Measurements from ENCODE around the gene COL20A1.

Gene COL20A1

DNA sequence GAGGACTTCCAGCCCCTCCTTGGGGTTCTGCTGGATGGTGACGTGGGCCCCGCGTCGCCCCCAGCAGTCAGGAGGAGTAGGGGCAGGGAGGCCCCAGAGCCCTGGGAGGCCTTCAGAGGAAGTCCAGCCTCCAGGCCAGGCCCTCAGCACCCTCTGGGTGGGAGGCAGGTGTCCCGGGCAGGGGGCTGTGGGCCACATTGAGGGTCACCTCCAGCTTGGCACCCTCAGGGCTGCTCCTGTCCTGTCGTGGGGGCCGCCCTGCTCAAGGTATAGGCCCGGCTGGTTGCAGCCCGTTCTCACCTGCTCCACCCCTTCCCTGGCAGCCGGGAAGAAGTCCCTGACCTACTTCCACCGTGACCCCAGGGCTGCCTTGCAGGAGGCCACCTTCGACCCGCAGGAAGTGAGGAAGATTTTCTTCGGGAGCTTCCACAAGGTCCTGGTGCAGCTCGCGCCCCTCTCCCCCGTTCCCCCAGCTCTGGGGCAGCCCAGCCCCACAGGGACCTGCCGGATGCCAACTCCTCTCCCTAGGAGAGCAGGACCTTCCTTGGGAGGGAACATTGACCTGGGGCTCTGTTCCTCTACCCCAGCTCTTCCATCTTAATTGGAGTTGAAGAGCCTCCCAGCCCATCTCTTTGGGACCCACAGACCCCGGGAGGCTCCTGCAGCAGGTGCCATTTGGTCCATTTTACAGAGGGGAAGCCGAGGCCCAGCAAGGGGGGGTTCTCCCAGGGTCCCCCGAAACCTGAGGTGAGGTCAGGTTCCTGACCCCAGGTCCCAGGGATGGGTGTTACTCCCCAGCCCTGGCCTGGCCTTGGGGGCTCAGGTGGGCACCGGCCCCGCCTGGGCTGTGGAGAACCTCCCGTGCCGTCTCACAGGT lies 26.4 kb downstream of the COL20A1 start:
- no peak for DNase-seq (ENCODE audit: low read depth in 2 of 2)

- DNase-seq (ENCODE audit: low read depth in 2 of 2) = no peak
Measured at GRCh38 chr20:63320041-63320511, 27.1 kb downstream of the COL20A1 start.

GRCh38 chr20:63320616-63321147 lies 27.7 kb downstream of the COL20A1 start:
- DNase-seq (ENCODE audit: low read depth in 2 of 2) = no peak

GRCh38 chr20:63321148-63321831 lies 28.3 kb downstream of the COL20A1 start:
- DNase-seq (ENCODE audit: low read depth in 2 of 2) = no peak

GRCh38 chr20:63322146-63322932 lies 29.4 kb downstream of the COL20A1 start:
- no peak for DNase-seq (ENCODE audit: low read depth in 2 of 2)

- no peak for DNase-seq (ENCODE audit: low read depth in 2 of 2)
Measured at GRCh38 chr20:63322933-63323273, 29.9 kb downstream of the COL20A1 start.

DNA sequence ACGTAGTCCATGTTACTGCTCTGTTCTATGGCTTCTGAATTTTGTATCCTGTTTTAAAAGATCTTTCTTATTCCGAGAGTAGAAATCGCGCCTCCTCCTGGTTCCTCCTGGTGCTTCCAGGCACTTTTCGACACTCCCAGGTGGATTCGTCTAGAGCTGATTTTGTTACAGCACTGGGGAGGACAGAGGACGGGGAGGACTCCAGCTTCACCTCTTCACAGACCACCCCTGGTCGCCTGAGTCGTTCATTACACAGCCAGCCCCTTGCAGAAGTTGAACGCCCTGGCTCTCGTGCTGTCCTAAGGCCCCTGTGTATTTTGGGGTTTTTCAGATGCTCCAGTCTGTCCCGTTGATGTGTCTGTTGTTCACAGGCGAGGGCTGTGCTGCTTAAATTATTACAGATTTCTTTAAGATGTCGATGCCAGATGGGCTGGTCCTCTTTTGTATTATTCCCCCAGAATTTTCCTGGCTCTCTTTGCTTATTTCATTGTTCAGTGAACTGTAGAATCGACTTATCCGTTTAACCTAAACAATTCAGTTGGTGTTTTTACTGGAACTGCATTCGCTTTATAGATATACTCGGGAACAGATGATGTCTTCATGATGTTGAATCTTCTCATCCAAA lies 30.5 kb downstream of the COL20A1 start:
- no peak for DNase-seq (ENCODE audit: low read depth in 2 of 2)

DNA sequence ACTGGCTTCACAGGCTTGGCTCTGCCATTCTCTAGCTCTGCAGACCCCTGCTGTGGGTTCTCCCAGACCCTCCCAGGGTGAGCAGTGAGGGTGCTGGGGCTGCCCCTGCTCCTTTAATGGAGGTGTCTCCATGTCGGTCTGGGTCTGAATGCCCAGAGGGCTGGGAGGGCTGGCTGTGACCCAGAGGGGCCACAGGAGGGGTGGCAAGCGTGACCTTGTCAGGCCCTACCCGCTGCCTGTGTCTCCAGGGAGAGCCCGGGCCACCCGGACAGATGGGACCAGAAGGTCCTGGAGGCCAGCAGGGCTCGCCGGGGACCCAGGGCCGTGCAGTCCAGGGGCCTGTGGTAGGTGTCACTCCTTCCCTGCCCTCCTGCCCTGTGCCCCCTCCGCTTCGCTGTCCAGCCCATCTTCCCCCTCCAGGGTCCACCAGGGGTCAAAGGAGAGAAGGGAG lies 32.1 kb downstream of the COL20A1 start:
- no peak for DNase-seq (ENCODE audit: low read depth in 2 of 2)

- DNase-seq (ENCODE audit: low read depth in 2 of 2) = no peak
Measured at GRCh38 chr20:63325554-63326313, 32.7 kb downstream of the COL20A1 start.

DNA sequence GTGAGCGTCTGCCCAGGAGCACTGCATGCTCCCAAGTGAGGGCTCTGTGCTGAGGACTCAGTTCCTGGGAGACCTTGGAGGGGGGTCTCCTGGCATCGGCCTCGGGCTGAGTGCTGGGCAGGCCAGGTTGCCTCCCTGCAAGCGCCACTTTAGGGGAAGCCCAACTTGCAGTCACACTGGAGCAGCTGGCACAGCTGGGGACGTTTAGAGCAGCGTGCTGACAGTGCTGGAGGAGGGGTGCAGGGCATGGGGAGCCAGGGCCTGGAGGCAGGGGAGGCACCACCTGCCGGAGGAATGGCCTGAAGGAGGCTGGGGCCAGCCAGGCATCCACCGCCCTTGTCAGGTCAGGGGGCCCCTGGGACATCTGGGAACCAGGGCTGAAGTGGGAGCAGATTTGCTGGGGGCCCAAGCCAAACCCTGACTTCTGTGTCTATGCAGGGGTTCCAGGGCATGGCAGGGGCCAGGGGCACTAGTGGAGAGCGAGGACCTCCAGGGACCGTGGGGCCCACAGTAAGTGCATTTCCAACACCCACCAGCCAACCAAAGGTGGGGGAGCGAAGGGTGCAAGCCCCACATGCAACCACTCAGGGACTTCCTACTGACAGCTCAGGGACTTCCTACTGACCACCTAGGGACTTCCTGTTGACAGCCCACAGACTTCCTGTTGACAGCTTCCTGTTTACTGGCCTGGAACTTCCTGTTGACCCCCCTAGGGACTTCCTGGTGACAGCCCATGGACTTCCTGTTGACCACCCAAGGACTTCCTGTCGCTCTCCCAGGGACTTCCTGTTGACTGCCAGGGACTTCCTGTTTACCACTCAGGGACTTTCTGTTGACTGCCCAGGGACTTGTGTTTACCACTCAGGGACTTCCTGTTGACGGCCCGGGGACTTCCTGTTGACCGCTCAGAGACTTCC lies 33.6 kb downstream of the COL20A1 start:
- no peak for DNase-seq (ENCODE audit: low read depth in 2 of 2)

GRCh38 chr20:63327231-63327745 lies 34.3 kb downstream of the COL20A1 start:
- DNase-seq (ENCODE audit: low read depth in 2 of 2) = no peak

- DNase-seq (ENCODE audit: low read depth in 2 of 2) = no peak
Measured at GRCh38 chr20:63328026-63328700, 35.2 kb downstream of the COL20A1 start.

GRCh38 chr20:63328718-63329275 lies 35.8 kb downstream of the COL20A1 start:
- no peak for DNase-seq (ENCODE audit: low read depth in 2 of 2)

- no peak for DNase-seq (ENCODE audit: low read depth in 2 of 2)
Measured at GRCh38 chr20:63329331-63330083, 36.5 kb downstream of the COL20A1 start.

DNA sequence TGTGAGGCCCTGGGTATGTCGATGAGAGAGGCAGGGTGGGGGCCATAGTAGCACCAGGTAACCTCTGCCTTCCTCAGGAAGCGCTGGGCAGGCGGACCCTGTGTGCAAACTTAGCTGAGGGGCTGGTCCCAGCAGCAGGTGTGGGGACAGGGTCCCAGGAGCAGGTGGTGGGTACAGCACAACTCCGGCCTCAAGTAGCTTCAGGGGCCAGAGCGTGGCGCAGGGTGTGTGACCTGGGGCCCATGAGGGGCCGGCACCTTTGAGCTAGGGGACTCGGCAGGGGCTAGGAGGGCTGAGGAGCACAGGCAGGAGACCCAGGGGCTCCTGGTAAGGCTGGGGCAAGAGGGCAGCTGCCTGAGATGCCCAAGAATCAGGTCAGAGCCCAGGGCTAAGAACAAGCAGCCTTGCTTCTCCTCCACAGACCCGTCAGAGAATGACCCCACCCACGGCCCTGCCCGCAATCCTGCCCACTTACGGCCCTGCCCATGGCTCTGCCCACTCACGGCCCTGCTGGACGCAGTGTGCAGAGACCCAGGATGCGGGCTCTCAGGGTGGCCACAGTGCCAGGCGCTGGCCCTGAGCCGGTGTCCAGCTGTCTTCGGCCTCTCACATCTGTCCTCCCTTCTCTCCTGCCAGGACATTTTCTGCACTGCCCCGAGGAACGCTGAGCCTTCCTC lies 37.2 kb downstream of the COL20A1 start:
- DNase-seq (ENCODE audit: low read depth in 2 of 2) = no peak

DNA sequence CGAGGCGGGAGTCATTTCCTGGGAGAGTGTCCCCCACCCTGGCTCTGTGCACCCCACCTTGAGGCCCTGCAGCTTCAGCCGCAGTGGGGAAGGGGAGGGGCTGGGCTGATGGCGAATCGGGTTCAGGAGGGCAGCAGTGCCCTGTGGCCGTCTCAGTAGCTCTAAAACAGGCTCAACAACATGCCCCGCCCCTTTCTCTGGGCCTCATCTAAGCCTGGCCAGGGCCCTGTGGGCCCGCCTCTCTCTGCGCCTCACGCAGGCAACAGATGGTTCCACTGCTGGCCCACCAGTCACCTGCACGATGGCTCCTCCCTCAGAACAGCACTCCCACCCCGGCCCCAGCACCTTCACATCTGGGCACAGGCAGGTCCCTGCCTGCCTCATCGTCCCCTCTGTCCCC lies 38.0 kb downstream of the COL20A1 start:
- DNase-seq (ENCODE audit: low read depth in 2 of 2) = no peak

- no peak for DNase-seq (ENCODE audit: low read depth in 2 of 2)
Measured at GRCh38 chr20:63331741-63332400, 38.9 kb downstream of the COL20A1 start.

Measured in stimulated activated CD8-positive, alpha-beta memory T cell treated with anti-CD3 and anti-CD28 coated beads, Interleukin-2, amount 100 ng/mL, for 48 hours (primary cell).